ENCODE measurements around the gene SETD3. TPM values are rescaled to one million over a fixed set of nuclear protein-coding genes. Genes with fewer than 3 reads are reported as not detected.
A peak's percentile ranks its signal among the peaks of the same experiment; 100 is the strongest.

SETD3 gene
- total and polyA plus RNA-seq, 2 experiments from 2014 or later: 40.7 to 68.0 TPM

DNA sequence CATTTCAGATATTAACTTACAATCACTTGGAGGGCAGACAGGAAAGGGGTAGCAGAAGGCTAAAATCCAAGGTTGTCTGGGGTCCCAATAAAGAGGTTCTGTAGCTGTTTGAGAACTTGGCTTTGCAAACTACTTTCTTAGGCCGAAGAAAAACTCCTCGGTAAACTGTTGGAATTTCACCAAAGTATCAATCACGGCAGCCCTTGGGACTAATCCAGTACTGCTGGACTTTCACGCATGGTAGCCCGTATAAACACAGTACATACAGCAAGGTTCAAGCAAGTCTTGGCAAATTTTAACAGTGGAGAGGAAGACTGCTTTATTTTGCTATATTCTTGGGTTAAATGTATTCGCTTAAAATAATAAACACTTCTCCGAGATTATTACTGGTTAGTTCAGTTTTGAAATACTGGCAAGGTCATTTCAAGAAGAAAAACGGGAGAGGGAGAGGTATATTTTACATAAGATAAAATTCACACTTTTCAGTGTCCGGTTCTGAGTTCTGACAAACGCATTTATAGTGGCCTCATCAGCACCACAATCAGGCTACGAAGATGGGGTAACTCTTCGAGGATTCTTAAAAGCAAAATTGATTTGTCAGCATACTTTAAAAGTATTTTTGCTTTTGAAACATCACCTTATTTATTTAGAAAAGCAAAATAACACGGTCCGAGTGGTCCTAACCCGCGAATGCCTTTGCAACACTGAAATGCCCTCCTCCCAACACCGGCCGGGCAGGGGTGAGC, 1.3 kb downstream of the SETD3 start:
- Histone ChIP-seq H2AFZ (peak overlapping the region; percentile 40; the same call in 1 of the 2 replicates), H3F3A (replicated peaks; ENCODE audit: low read depth) (0 out of 2 replicates have a peak, but pooled peaks cover 6% of the 10 kb centered on the region), H3K4me3 (peak overlapping the region; percentile 92), H3K79me2 (replicated peaks; ENCODE audit: insufficient read depth) (peaks cover 87% of the 10 kb centered on the region), H3K27ac (ENCODE audit: low read depth) (no peak overlapping the region), H3K4me1 (ENCODE audit: insufficient read depth) (peaks cover 21% of the 10 kb centered on the region), H3K9me2 (ENCODE audit: insufficient read depth) (no peaks in the 10 kb centered on the region), H3K36me3 (ENCODE audit: insufficient read depth) (no peaks in the 10 kb centered on the region), H3K4me2 (peak overlapping the region; percentile 82), H4K20me1 (replicated peaks; ENCODE audit: insufficient read depth) (peaks cover 56% of the 10 kb centered on the region), H3K27me3 (ENCODE audit: insufficient read depth) (no peaks in the 10 kb centered on the region)
- Mint-ChIP-seq H3K36me3 (ENCODE audit: low read depth) (no peaks in the 10 kb centered on the region; the same call in 2 of the 3 replicates), H3K27me3 (ENCODE audit: insufficient read depth, low read depth, poor library complexity) (peaks cover 11% of the 10 kb centered on the region), H3K4me3 (peak overlapping the region; percentile 93), H3K27ac (peak overlapping the region; percentile 92), H3K9me3 (no peaks in the 10 kb centered on the region), H3K4me1 (peaks cover 32% of the 10 kb centered on the region)
- TF ChIP-seq POLR2AphosphoS5 (IDR thresholded peaks at IDR 0.05; ENCODE audit: low read depth): no peak
- no peak for TF ChIP-seq EZH2 (IDR thresholded peaks at IDR 0.05; ENCODE audit: low read depth, unreplicated experiment)
- no peak for TF ChIP-seq ZNF114 (CRISPR knock-in tag; IDR thresholded peaks at IDR 0.05)
- TF ChIP-seq ZNF331 (CRISPR knock-in tag; IDR thresholded peaks at IDR 0.05; ENCODE audit: low read depth): no peak
- TF ChIP-seq EZH2phosphoT487 (IDR thresholded peaks at IDR 0.05; ENCODE audit: unreplicated experiment): no peak
- no peak for TF ChIP-seq JUNB (IDR thresholded peaks at IDR 0.05; ENCODE audit: unreplicated experiment)
- no peak for TF ChIP-seq NANOG (IDR thresholded peaks at IDR 0.05; ENCODE audit: borderline replicate concordance)
- TF ChIP-seq CTCF (conservative IDR thresholded peaks at IDR 0.05; ENCODE audit: low read depth in 2 of 2): no peak
- no peak for TF ChIP-seq CREB1 (CRISPR knock-in tag; IDR thresholded peaks at IDR 0.05; ENCODE audit: low read depth)
- TF ChIP-seq, protein P1, sequence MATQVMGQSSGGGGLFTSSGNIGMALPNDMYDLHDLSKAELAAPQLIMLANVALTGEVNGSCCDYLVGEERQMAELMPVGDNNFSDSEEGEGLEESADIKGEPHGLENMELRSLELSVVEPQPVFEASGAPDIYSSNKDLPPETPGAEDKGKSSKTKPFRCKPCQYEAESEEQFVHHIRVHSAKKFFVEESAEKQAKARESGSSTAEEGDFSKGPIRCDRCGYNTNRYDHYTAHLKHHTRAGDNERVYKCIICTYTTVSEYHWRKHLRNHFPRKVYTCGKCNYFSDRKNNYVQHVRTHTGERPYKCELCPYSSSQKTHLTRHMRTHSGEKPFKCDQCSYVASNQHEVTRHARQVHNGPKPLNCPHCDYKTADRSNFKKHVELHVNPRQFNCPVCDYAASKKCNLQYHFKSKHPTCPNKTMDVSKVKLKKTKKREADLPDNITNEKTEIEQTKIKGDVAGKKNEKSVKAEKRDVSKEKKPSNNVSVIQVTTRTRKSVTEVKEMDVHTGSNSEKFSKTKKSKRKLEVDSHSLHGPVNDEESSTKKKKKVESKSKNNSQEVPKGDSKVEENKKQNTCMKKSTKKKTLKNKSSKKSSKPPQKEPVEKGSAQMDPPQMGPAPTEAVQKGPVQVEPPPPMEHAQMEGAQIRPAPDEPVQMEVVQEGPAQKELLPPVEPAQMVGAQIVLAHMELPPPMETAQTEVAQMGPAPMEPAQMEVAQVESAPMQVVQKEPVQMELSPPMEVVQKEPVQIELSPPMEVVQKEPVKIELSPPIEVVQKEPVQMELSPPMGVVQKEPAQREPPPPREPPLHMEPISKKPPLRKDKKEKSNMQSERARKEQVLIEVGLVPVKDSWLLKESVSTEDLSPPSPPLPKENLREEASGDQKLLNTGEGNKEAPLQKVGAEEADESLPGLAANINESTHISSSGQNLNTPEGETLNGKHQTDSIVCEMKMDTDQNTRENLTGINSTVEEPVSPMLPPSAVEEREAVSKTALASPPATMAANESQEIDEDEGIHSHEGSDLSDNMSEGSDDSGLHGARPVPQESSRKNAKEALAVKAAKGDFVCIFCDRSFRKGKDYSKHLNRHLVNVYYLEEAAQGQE (IDR thresholded peaks at IDR 0.05; ENCODE audit: unreplicated experiment): no peak
- TF ChIP-seq ZNF462 (CRISPR knock-in tag; IDR thresholded peaks at IDR 0.05): no peak
- TF ChIP-seq STAT1 (IDR thresholded peaks at IDR 0.05; ENCODE audit: unreplicated experiment): no peak
- no peak for TF ChIP-seq ETS1 (IDR thresholded peaks at IDR 0.05)
- ATAC-seq (no peak), DNase-seq (ENCODE audit: low spot score) (no peak)
